KBM-7 (cell line): ENCODE results near the gene GALNTL6.
A peak's percentile ranks its signal among the peaks of the same experiment; 100 is the strongest.

ENCODE experiments used
- DNase-seq: peaks from one replicate; pipeline ENCODE4 v3.0.0-alpha.2; 2015
- in situ Hi-C: fragments of 300-500 bp; cut with MboI; formaldehyde crosslinking; loops from 2 replicates; pipeline ENCODE4 v1.14.3; 2020; ENCODE audit warnings: low sequenced_read_pairs, low pct_unique_long_range_greater_than_20kb, mixed read lengths

GALNTL6 gene

GRCh38 chr4:173076903-173077634 is 1263.9 kb downstream of the GALNTL6 start:
- in situ Hi-C loops, result no loop called here
- no peak for DNase-seq

DNA sequence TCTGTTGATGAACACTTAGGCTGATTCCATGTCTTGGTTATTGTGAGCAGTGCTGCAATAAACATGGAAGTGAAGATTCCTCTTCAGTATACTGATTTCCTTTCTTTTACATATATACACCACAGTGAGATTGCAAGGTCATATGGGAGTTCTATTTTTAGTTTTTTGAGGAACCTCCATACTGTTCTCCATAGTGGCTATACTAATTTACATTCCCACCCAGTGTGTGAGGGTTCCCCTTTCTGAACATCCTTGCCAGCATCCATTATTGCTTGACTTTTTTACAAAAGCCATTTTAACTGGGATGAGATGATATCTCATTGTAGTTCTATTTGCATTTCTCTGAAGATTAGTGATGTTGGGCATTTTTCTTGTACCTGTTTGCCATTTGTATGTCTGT is 1274.9 kb downstream of the GALNTL6 start:
- in situ Hi-C loops, result no loop called here
- DNase-seq, result peak; percentile 70
